ENCODE data around the gene PTAFR.

Gene PTAFR

DNA sequence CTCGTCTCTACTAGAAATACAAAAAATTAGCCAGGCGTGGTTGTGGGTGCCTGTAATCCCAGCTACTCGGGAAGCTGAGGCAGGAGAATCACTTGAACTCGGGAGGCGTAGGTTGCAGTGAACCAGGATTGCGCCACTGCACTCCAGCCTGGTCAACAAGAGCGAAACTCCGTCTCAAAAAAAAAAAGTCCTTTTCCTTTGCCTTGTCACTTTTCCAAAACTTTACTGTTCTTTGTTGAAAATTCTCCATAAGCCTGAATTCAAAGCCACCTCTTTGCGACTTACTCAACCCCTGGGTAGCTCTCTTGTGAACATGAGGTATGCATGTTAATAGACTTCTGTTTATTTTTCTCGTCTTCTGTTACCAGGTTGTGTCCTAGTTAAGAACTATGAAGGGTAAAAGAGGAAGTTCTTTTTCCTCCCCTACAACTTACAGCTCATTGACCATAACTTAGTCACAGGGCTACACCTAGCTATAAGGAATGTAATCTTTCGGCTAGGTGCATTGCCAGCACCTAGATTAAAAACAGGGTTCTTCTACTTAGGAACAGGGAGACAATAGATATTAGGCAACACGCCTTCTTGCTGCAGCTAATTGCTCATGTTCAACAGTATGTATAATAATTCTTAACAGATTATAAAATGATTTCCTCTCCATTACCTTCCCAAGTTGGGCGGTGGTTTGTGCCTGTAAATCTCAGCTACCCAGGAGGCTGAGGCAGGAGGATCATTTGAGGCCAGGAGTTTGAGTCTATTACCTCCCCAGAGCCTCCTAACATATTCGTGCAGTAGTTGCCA lies 40.9 kb downstream of the PTAFR start:
- H3K36me3 ChIP-seq (ENCODE audit: control insufficient read depth, insufficient read depth, low read length) = no peaks in the 10 kb centered on the region
- H3K4me1 ChIP-seq = no peaks in the 10 kb centered on the region
- H3K4me3 ChIP-seq (ENCODE audit: low read depth, low read length) = no peak overlapping the region
- no peak overlapping the region for H3K4me2 ChIP-seq (ENCODE audit: low read length)
- TF ChIP-seq, protein P1, sequence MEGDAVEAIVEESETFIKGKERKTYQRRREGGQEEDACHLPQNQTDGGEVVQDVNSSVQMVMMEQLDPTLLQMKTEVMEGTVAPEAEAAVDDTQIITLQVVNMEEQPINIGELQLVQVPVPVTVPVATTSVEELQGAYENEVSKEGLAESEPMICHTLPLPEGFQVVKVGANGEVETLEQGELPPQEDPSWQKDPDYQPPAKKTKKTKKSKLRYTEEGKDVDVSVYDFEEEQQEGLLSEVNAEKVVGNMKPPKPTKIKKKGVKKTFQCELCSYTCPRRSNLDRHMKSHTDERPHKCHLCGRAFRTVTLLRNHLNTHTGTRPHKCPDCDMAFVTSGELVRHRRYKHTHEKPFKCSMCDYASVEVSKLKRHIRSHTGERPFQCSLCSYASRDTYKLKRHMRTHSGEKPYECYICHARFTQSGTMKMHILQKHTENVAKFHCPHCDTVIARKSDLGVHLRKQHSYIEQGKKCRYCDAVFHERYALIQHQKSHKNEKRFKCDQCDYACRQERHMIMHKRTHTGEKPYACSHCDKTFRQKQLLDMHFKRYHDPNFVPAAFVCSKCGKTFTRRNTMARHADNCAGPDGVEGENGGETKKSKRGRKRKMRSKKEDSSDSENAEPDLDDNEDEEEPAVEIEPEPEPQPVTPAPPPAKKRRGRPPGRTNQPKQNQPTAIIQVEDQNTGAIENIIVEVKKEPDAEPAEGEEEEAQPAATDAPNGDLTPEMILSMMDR (IDR thresholded peaks at IDR 0.05) = no peak
- no peaks in the 10 kb centered on the region for H3K79me2 ChIP-seq
- H2AFZ ChIP-seq = no peak overlapping the region
- no peak overlapping the region for H3K27ac ChIP-seq
- no peak overlapping the region for H3K9ac ChIP-seq
- no peaks in the 10 kb centered on the region for H3K27me3 ChIP-seq (ENCODE audit: control insufficient read depth, insufficient read depth, low read length)
- H3K9me3 ChIP-seq (ENCODE audit: control insufficient read depth, low read length) = no peaks in the 10 kb centered on the region

GRCh38 chr1:28134651-28135207 lies 41.8 kb downstream of the PTAFR start:
- no peak overlapping the region for H3K4me2 ChIP-seq (ENCODE audit: low read length)
- no peak overlapping the region for H3K9ac ChIP-seq
- H3K27me3 ChIP-seq (ENCODE audit: control insufficient read depth, insufficient read depth, low read length) = no peaks in the 10 kb centered on the region
- no peaks in the 10 kb centered on the region for H3K36me3 ChIP-seq (ENCODE audit: control insufficient read depth, insufficient read depth, low read length)
- H3K9me3 ChIP-seq (ENCODE audit: control insufficient read depth, low read length) = no peaks in the 10 kb centered on the region
- H3K79me2 ChIP-seq = no peaks in the 10 kb centered on the region
- H3K27ac ChIP-seq = no peak overlapping the region
- no peak overlapping the region for H3K4me3 ChIP-seq (ENCODE audit: low read depth, low read length)
- TF ChIP-seq, protein P1 (IDR thresholded peaks at IDR 0.05) = no peak
- H2AFZ ChIP-seq = no peak overlapping the region
- no peaks in the 10 kb centered on the region for H3K4me1 ChIP-seq

DNA sequence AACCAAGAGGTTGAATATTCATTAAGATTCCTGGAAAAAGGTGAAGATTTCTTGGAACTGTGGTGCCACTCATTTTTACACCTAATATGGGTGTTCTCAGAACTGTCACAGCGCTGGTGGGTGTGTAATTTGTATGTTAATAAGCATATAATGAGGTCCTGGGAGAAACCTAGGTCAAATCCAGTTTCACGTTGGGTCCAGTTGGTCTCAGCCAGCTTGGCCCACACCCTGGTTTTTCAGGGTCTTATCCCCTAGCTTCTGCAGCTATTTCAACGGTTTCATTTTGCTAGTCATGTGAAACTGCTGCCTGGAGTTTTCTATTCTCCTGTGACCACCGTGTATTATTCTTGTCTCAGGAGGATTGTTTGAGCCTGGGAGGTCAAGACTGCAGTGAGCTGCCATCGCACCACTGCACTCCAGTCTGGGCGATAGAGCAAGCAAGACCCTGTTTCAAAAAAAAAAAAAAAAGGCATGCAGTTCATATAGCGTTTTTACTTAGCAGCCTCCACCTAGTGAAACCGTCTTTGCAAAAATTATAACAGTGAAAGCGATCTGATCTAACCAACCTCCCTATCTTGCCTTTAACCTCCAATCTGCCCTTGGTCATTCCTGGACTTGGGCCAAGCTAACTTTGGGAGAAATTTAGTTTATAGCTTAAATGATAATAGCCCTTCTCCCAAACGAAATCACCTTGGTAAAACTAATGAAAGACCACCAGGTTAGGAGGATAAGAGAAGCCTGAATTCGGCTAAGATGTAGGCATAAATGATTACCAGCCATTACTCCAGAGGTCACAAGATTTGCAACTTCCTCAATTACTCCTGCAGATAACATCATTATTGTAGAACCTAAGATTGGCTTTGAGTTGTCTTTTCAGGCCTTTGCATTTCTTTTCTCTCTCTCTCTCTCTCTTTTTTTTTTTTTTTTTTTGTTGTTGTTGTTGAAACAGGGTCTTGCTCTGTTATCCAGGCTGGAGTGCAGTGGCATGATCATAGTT lies 44.0 kb downstream of the PTAFR start:
- Histone ChIP-seq H3K9ac (no peak overlapping the region), H3K4me3 (ENCODE audit: low read depth, low read length) (no peak overlapping the region), H3K9me3 (ENCODE audit: control insufficient read depth, low read length) (no peaks in the 10 kb centered on the region), H3K4me2 (ENCODE audit: low read length) (no peak overlapping the region), H3K36me3 (ENCODE audit: control insufficient read depth, insufficient read depth, low read length) (no peaks in the 10 kb centered on the region), H3K27me3 (ENCODE audit: control insufficient read depth, insufficient read depth, low read length) (no peaks in the 10 kb centered on the region), H2AFZ (no peak overlapping the region), H3K79me2 (no peaks in the 10 kb centered on the region), H3K4me1 (no peaks in the 10 kb centered on the region), H3K27ac (no peak overlapping the region)
- TF ChIP-seq, protein P1 (IDR thresholded peaks at IDR 0.05) = no peak

DNA sequence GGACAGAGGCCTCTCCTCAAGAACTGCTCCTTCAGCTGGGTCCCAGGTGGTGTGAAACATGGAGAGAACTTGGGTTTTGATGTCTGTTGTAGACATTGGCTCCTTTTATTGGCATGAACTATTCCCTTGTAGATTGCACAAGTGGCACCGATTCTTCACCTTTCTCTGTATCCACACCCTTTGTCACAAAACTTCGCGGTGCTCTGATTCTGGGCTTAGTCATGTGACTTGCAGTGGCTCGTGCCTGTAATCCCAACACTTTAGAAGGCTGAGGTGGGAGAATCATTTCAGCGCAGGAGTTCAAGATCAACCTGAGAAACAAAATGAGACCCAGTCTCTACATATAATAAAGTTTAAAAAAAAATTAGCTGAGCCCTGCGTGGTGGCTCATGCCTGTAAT lies 45.6 kb downstream of the PTAFR start:
- no peak overlapping the region for H2AFZ ChIP-seq
- H3K9me3 ChIP-seq (ENCODE audit: control insufficient read depth, low read length) = no peaks in the 10 kb centered on the region
- no peak overlapping the region for H3K4me3 ChIP-seq (ENCODE audit: low read depth, low read length)
- no peaks in the 10 kb centered on the region for H3K79me2 ChIP-seq
- no peaks in the 10 kb centered on the region for H3K27me3 ChIP-seq (ENCODE audit: control insufficient read depth, insufficient read depth, low read length)
- TF ChIP-seq, protein P1 (IDR thresholded peaks at IDR 0.05) = no peak
- H3K4me1 ChIP-seq = no peaks in the 10 kb centered on the region
- no peak overlapping the region for H3K27ac ChIP-seq
- H3K4me2 ChIP-seq (ENCODE audit: low read length) = no peak overlapping the region
- no peak overlapping the region for H3K9ac ChIP-seq
- no peaks in the 10 kb centered on the region for H3K36me3 ChIP-seq (ENCODE audit: control insufficient read depth, insufficient read depth, low read length)
